ENCODE measurements around the gene TET1. TPM values are rescaled to one million over a fixed set of nuclear protein-coding genes. Genes with fewer than 3 reads are reported as not detected.
"Not testable (repeated sequence)": the region's sequence is repeated elsewhere in the genome, so short reads cannot be mapped to it uniquely, and the experiment has no call there.

TET1 gene
- total and polyA plus RNA-seq, 2 donors, result 0.82 to 6.4 TPM

DNA sequence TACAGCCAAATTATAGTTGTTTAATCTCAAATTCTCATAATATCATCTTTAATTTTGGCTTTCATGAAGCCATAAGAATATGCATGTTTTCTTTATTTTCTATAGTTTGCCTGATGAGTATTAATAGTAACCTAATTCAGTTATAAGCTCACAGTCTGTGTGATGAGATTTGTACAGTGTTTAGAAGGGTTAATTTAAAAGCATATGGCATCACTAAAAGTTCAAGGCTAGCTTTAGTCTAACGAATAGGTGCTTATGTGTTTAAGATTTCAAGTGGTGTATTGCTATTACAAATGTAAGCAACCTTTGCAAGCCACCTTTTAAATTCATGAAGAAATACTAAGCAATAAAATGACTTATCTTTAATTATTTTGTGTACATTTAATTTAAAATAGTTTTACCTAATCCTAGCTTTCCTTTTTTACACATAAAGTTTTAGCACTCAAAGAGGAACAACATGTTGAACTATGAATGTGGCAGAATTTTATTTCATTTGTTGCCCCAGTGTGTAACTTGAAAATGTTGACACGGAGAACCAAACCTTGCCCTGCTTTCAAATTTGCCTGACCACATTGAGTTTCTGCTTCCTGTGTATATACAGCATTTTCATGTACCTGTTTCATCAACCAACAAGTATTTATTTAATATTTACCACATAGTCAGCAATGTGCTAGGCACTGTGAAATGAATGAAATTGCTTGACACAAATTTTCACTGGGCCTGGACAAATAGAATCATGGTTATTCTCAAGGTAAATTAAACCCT lies 41.5 kb downstream of the TET1 start:
- H3K27ac ChIP-seq (ENCODE audit: low read depth in 1 of 2, low read length in 1 of 2), result peak overlapping the region in 1 of 2 donors; percentile 88
- no peaks in the 10 kb centered on the region for H3K9me3 ChIP-seq (ENCODE audit: control insufficient read depth in 2 of 2, insufficient read depth in 1 of 2, low read length in 1 of 2)
- DNase-seq (ENCODE audit: low read depth in 6 of 9, low spot score in 9 of 9), result peak in 4 of 9 donors; percentile 4 to 38 (median 20)
- H3K36me3 ChIP-seq (ENCODE audit: control insufficient read depth in 2 of 2, insufficient read depth in 2 of 2, low read length in 1 of 2), result peaks cover 0 to 4% of the 10 kb centered on the region in 2 donors
- H3K4me3 ChIP-seq (ENCODE audit: low read length in 2 of 2), result peak overlapping the region; percentile 49 to 58
- no peaks in the 10 kb centered on the region for H3K27me3 ChIP-seq (ENCODE audit: control insufficient read depth in 2 of 2, insufficient read depth in 1 of 2, low read length in 1 of 2)
- peaks cover 6 to 8% of the 10 kb centered on the region in 2 donors for H3K4me1 ChIP-seq (ENCODE audit: control insufficient read depth in 2 of 2, insufficient read depth in 2 of 2, low read length in 2 of 2)
- 27% methylated on average over 2 of the region's 2 CpGs for WGBS

DNA sequence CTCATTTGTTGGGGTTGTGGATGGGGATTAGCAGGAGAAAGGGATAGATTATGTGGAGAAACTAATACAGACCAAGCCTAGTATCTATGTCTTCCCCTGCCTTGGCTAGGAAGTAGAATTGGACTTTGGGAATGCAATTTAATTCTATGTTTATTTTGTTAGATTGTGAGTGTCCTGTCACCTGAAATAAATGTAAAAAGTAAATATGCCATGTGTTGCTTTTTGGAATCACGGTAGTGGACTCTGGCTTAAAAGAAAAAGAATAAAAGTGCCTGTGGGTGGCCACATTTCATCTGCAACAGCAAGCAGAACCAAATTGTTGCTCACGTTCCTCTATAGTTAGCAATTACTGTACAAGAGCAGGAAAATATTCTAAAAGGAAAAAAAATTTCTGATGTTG lies 42.3 kb downstream of the TET1 start:
- Histone ChIP-seq H3K4me1 (ENCODE audit: control insufficient read depth in 2 of 2, insufficient read depth in 2 of 2, low read length in 2 of 2) (peaks cover 6 to 8% of the 10 kb centered on the region in 2 donors), H3K4me3 (ENCODE audit: low read length in 2 of 2) (peak overlapping the region in 1 of 2 donors; percentile 24), H3K36me3 (ENCODE audit: control insufficient read depth in 2 of 2, insufficient read depth in 2 of 2, low read length in 1 of 2) (peaks cover 0 to 9% of the 10 kb centered on the region in 2 donors), H3K27ac (ENCODE audit: low read depth in 1 of 2, low read length in 1 of 2) (no peak overlapping the region), H3K27me3 (ENCODE audit: control insufficient read depth in 2 of 2, insufficient read depth in 1 of 2, low read length in 1 of 2) (no peaks in the 10 kb centered on the region), H3K9me3 (ENCODE audit: control insufficient read depth in 2 of 2, insufficient read depth in 1 of 2, low read length in 1 of 2) (no peaks in the 10 kb centered on the region)
- no peak for DNase-seq (ENCODE audit: low read depth in 6 of 9, low spot score in 9 of 9)
- WGBS, result 97% methylated on average over 2 of the region's 2 CpGs

DNA sequence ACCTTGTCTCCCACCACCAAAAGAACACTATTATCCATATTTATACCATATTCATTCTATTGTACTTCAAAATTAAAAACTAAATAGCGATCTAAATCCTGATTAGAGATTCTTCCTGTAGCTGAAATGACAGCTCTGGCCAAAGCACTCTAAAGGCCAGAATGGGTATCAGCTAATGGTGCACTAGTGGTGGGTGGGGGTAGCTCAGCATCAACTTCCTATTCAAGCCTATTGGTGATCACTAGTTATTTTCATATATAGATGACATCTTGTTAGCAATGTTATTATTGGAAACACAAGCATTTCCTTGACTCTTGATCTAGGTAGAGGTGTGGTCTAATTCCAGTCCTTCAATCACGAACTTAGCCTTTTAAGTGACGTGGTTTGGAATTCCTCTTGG lies 43.6 kb downstream of the TET1 start:
- Histone ChIP-seq H3K9me3 (ENCODE audit: control insufficient read depth in 2 of 2, insufficient read depth in 1 of 2, low read length in 1 of 2) (no peaks in the 10 kb centered on the region), H3K4me3 (ENCODE audit: low read length in 2 of 2) (no peak overlapping the region), H3K36me3 (ENCODE audit: control insufficient read depth in 2 of 2, insufficient read depth in 2 of 2, low read length in 1 of 2) (peaks cover 0 to 10% of the 10 kb centered on the region in 2 donors), H3K27me3 (ENCODE audit: control insufficient read depth in 2 of 2, insufficient read depth in 1 of 2, low read length in 1 of 2) (no peaks in the 10 kb centered on the region), H3K4me1 (ENCODE audit: control insufficient read depth in 2 of 2, insufficient read depth in 2 of 2, low read length in 2 of 2) (peaks cover 6 to 8% of the 10 kb centered on the region in 2 donors), H3K27ac (ENCODE audit: low read depth in 1 of 2, low read length in 1 of 2) (no peak overlapping the region)
- no peak for DNase-seq (ENCODE audit: low read depth in 6 of 9, low spot score in 9 of 9)
- WGBS, result over 99% methylated on average over 3 of the region's 3 CpGs

DNA sequence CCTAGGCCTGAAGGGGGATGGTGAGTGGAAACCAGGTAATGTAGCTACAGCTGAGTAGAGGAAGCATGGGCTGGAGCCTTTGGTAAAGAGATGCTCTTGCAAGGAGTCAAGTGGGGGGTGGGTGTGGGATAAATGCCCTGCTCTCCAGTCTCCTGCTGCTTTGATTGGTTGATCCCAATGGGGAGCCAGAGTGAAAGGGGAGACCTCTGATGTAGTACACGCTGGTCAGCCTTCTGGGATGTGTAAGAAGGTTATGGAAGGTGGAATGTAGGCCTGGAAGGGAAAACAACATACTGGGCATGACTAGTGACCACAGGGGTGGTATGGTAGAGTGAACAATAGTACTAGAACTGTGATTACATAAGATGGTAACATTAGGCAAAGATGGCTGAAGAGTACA lies 44.3 kb downstream of the TET1 start:
- DNase-seq (ENCODE audit: low read depth in 6 of 9, low spot score in 9 of 9), result no peak
- no peak overlapping the region for H3K27ac ChIP-seq (ENCODE audit: low read depth in 1 of 2, low read length in 1 of 2)

DNA sequence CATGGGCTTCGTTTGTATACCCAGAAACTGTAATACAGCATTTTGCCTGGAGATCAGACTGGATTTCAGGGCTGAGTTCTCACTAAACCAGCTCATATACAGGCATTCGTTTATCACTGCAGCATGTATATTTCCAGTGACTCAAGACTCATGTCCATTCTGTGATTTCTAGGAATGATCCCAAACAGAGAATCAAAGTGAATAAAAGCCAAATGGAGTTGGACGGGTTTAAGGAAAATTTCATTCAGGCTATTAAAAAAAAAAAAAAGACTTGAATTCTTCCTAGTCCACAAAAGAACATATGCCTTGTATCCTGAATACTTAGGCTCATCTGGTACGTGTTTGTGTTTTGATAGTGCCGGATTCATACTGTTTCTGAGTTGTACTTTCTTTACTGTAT lies 46.8 kb downstream of the TET1 start:
- WGBS, result 96% methylated on average over 5 of the region's 5 CpGs
- no peak for DNase-seq (ENCODE audit: low read depth in 6 of 9, low spot score in 9 of 9)
- H3K4me3 ChIP-seq (ENCODE audit: low read length in 2 of 2), result no peak overlapping the region

More for the DNA sequence above, 44.3 kb downstream of the TET1 start:
- peaks cover 0 to 10% of the 10 kb centered on the region in 2 donors for H3K36me3 ChIP-seq (ENCODE audit: control insufficient read depth in 2 of 2, insufficient read depth in 2 of 2, low read length in 1 of 2)
- no peaks in the 10 kb centered on the region for H3K9me3 ChIP-seq (ENCODE audit: control insufficient read depth in 2 of 2, insufficient read depth in 1 of 2, low read length in 1 of 2)
- no peaks in the 10 kb centered on the region for H3K27me3 ChIP-seq (ENCODE audit: control insufficient read depth in 2 of 2, insufficient read depth in 1 of 2, low read length in 1 of 2)
- 98% methylated on average over 1 of the region's 1 CpG for WGBS
- no peak overlapping the region for H3K4me3 ChIP-seq (ENCODE audit: low read length in 2 of 2)
- H3K4me1 ChIP-seq (ENCODE audit: control insufficient read depth in 2 of 2, insufficient read depth in 2 of 2, low read length in 2 of 2), result peaks cover 5 to 6% of the 10 kb centered on the region in 2 donors

DNA sequence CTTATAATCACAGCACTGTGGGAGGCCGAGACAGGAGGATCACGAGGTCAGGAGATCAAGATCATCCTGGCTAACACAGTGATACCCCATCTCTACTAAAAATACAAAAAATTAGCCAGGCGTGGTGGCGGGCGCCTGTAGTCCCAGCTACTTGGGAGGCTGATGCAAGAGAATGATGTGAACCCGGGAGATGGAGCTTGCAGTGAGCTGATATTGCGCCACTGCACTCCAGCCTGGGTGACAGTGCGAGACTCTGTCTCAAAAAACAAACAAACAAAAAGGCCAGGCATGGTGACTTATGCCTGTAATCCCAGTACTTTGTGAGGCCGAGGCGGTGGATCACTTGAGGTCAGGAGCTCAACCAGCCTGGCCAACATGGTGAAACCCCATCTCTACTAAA lies 49.9 kb downstream of the TET1 start:
- H3K27ac ChIP-seq (ENCODE audit: low read depth in 1 of 2, low read length in 1 of 2); H3K4me1 ChIP-seq (ENCODE audit: control insufficient read depth in 2 of 2, insufficient read depth in 2 of 2, low read length in 2 of 2): not testable (repeated sequence)
- 99% methylated on average over 10 of the region's 10 CpGs for WGBS

More for the DNA sequence above, 46.8 kb downstream of the TET1 start:
- no peaks in the 10 kb centered on the region for H3K9me3 ChIP-seq (ENCODE audit: control insufficient read depth in 2 of 2, insufficient read depth in 1 of 2, low read length in 1 of 2)
- peaks cover 0 to 10% of the 10 kb centered on the region in 2 donors for H3K36me3 ChIP-seq (ENCODE audit: control insufficient read depth in 2 of 2, insufficient read depth in 2 of 2, low read length in 1 of 2)
- no peak overlapping the region for H3K27ac ChIP-seq (ENCODE audit: low read depth in 1 of 2, low read length in 1 of 2)
- peaks cover 0 to 4% of the 10 kb centered on the region in 2 donors for H3K4me1 ChIP-seq (ENCODE audit: control insufficient read depth in 2 of 2, insufficient read depth in 2 of 2, low read length in 2 of 2)
- H3K27me3 ChIP-seq (ENCODE audit: control insufficient read depth in 2 of 2, insufficient read depth in 1 of 2, low read length in 1 of 2), result no peaks in the 10 kb centered on the region

DNA sequence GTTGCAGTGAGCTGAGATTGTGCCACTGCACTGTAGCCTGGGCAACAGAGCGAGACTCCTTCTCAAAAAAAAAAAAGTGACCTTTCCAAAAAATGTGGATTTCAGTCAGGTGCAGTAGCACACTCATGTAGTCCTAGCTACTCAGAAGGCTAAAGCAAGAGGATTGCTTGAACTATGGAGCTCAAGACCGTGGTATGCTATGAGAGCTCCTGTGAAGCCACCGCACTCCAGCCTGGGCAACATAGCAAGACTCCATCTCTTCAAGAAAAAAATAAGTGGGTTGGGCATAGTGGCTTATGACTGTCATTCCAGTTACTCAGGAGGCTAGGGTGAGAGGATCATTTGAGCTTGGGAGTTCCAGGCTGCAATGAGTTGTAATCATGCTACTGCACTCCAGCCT lies 51.1 kb downstream of the TET1 start:
- no peak overlapping the region for H3K4me3 ChIP-seq (ENCODE audit: low read length in 2 of 2)
- H3K9me3 ChIP-seq (ENCODE audit: control insufficient read depth in 2 of 2, insufficient read depth in 1 of 2, low read length in 1 of 2), result no peaks in the 10 kb centered on the region
- peaks cover 0 to 5% of the 10 kb centered on the region in 2 donors for H3K36me3 ChIP-seq (ENCODE audit: control insufficient read depth in 2 of 2, insufficient read depth in 2 of 2, low read length in 1 of 2)
- WGBS, result 96% methylated on average over 3 of the region's 3 CpGs
- no peaks in the 10 kb centered on the region for H3K27me3 ChIP-seq (ENCODE audit: control insufficient read depth in 2 of 2, insufficient read depth in 1 of 2, low read length in 1 of 2)
- DNase-seq (ENCODE audit: low read depth in 6 of 9, low spot score in 9 of 9), result no peak
- no peaks in the 10 kb centered on the region for H3K4me1 ChIP-seq (ENCODE audit: control insufficient read depth in 2 of 2, insufficient read depth in 2 of 2, low read length in 2 of 2)
- H3K27ac ChIP-seq (ENCODE audit: low read depth in 1 of 2, low read length in 1 of 2), result no peak overlapping the region

More for the DNA sequence above, 49.9 kb downstream of the TET1 start:
- H3K36me3 ChIP-seq (ENCODE audit: control insufficient read depth in 2 of 2, insufficient read depth in 2 of 2, low read length in 1 of 2); H3K27me3 ChIP-seq (ENCODE audit: control insufficient read depth in 2 of 2, insufficient read depth in 1 of 2, low read length in 1 of 2); DNase-seq (ENCODE audit: low read depth in 6 of 9, low spot score in 9 of 9); H3K9me3 ChIP-seq (ENCODE audit: control insufficient read depth in 2 of 2, insufficient read depth in 1 of 2, low read length in 1 of 2); H3K4me3 ChIP-seq (ENCODE audit: low read length in 2 of 2): not testable (repeated sequence)

DNA sequence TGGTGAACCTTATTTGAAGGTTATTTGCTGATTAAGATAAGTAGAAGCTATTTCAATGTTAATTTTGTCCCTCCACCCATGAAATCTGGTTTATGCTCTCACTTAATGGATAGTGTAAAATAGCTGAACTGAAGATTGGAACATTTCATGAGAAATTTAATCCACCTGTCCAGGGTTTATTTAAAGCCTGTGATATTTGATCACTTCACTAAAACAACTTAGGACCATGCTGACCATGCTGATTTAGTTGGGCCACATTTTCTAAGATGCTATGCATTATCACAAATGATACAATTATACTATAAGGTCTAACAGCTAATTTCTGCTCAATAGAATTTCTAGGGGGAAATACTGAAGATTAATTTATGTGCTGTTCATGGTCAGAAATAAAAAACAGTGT lies 53.8 kb downstream of the TET1 start:
- H3K4me3 ChIP-seq (ENCODE audit: low read length in 2 of 2); H3K27ac ChIP-seq (ENCODE audit: low read depth in 1 of 2, low read length in 1 of 2); H3K27me3 ChIP-seq (ENCODE audit: control insufficient read depth in 2 of 2, insufficient read depth in 1 of 2, low read length in 1 of 2); H3K4me1 ChIP-seq (ENCODE audit: control insufficient read depth in 2 of 2, insufficient read depth in 2 of 2, low read length in 2 of 2); H3K36me3 ChIP-seq (ENCODE audit: control insufficient read depth in 2 of 2, insufficient read depth in 2 of 2, low read length in 1 of 2); H3K9me3 ChIP-seq (ENCODE audit: control insufficient read depth in 2 of 2, insufficient read depth in 1 of 2, low read length in 1 of 2); DNase-seq (ENCODE audit: low read depth in 6 of 9, low spot score in 9 of 9): not testable (repeated sequence)

DNA sequence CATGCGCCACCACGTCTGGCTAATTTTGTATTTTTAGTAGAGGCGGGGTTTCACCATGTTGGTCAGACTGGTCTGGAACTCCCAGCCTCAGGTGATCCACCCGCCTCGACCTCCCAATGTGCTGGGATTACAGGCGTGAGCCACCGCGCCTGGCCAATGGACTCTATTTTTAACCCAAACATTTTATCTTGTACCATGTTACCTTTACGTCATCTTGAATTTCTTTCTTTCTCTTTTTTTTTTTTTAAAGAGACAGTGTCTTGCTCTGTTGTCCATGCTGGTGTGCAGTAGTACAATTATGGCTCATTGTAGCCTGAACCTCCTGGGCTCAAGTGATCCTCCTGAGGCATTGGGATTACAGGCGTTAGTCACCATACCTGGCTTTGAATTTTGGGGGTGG lies 57.6 kb downstream of the TET1 start:
- not testable (repeated sequence) for H3K27ac ChIP-seq (ENCODE audit: low read depth in 1 of 2, low read length in 1 of 2); DNase-seq (ENCODE audit: low read depth in 6 of 9, low spot score in 9 of 9); H3K27me3 ChIP-seq (ENCODE audit: control insufficient read depth in 2 of 2, insufficient read depth in 1 of 2, low read length in 1 of 2)

More for the DNA sequence above, 57.6 kb downstream of the TET1 start:
- H3K9me3 ChIP-seq (ENCODE audit: control insufficient read depth in 2 of 2, insufficient read depth in 1 of 2, low read length in 1 of 2); H3K4me1 ChIP-seq (ENCODE audit: control insufficient read depth in 2 of 2, insufficient read depth in 2 of 2, low read length in 2 of 2); H3K36me3 ChIP-seq (ENCODE audit: control insufficient read depth in 2 of 2, insufficient read depth in 2 of 2, low read length in 1 of 2); H3K4me3 ChIP-seq (ENCODE audit: low read length in 2 of 2): not testable (repeated sequence)
- 98% methylated on average over 10 of the region's 10 CpGs for WGBS

Data from thymus (tissue), 11 donors.